Thoracic aorta (tissue), 2 donors: ENCODE results near the gene GBX2. TPM values are rescaled to one million over a fixed set of nuclear protein-coding genes. Genes with fewer than 3 reads are reported as not detected.

Experiments
- ATAC-seq: fragments of 150-250 bp; one replicate; pipeline ENCODE4 v1.8.0; 2017; ENCODE audit warnings: low read depth; ENCODE audit not compliant: insufficient number of reproducible peaks, low FRiP score
- DNase-seq: peaks from one replicate; pipeline ENCODE4 v3.0.0-alpha.2; 2020; ENCODE audit warnings: low spot score
- H3K27ac ChIP-seq, 2 donors: fragments of 200-600 bp; sonication (generic); 1 replicate in 1 of 2; 2 replicates in 1 of 2; pipeline ENCODE4 v1.5.1; 2016; ENCODE audit warnings: mild to moderate bottlenecking in 2 of 2, moderate library complexity in 2 of 2
- H3K27me3 ChIP-seq: fragments of 200-600 bp; sonication (generic); replicated peaks from 2 replicates; pipeline ENCODE4 v1.6.0; 2016; ENCODE audit warnings: mild to moderate bottlenecking; ENCODE audit not compliant: insufficient read depth
- H3K36me3 ChIP-seq: fragments of 200-600 bp; sonication (generic); one replicate; pipeline ENCODE4 v1.5.1; 2016
- H3K4me1 ChIP-seq, 2 donors: fragments of 200-600 bp; sonication (generic); 1 replicate in 1 of 2; 2 replicates in 1 of 2; pipeline versions ENCODE4 v1.5.1 to v1.6.0; 2016; ENCODE audit warnings: low read depth in 2 of 2, mild to moderate bottlenecking in 1 of 2; ENCODE audit not compliant: control insufficient read depth in 1 of 2
- H3K4me3 ChIP-seq: fragments of 200-600 bp; sonication (generic); 2 replicates; pipeline ENCODE4 v1.5.1; 2016; ENCODE audit warnings: mild to moderate bottlenecking
- H3K9me3 ChIP-seq: fragments of 200-600 bp; sonication (generic); 2 replicates; pipeline ENCODE4 v1.5.1; 2016
- CTCF ChIP-seq: fragments of 200-600 bp; sonication (generic); IDR thresholded peaks from one replicate; pipeline ENCODE4 v1.5.1; 2019; ENCODE audit warnings: antibody characterized with exemption
- total RNA-seq, 2 donors: library from RNA; depleted of rRNA; stranded (reverse); fragments of >200 nt; gene quantifications; one replicate each; pipeline versions ENCODE4 v1.1.0 to v1.2.3, GENCODE V29; 2016

The GBX2 gene
- total RNA-seq, 2 donors from 2014 or later: not detected

- DNase-seq: no peak
- H3K27me3 ChIP-seq: peaks cover 14% of the 10 kb centered on the region
- TF ChIP-seq CTCF: no peak
- no peak overlapping the region for H3K27ac ChIP-seq
- no peaks in the 10 kb centered on the region for H3K36me3 ChIP-seq
- H3K4me3 ChIP-seq: no peak overlapping the region
- H3K9me3 ChIP-seq: no peaks in the 10 kb centered on the region
- ATAC-seq: no peak
- peaks cover 19 to 34% of the 10 kb centered on the region in 2 donors for H3K4me1 ChIP-seq
Measured at GRCh38 chr2:236171181-236171679, 3.0 kb upstream of the GBX2 start.

- H3K9me3 ChIP-seq: no peaks in the 10 kb centered on the region
- H3K36me3 ChIP-seq: no peaks in the 10 kb centered on the region
- H3K4me3 ChIP-seq: no peak overlapping the region
- H3K27me3 ChIP-seq: peaks cover 16% of the 10 kb centered on the region
- H3K27ac ChIP-seq: no peak overlapping the region
- no peak for ATAC-seq
- DNase-seq: no peak
- TF ChIP-seq CTCF: no peak
- H3K4me1 ChIP-seq: peaks cover 19 to 40% of the 10 kb centered on the region in 2 donors
Measured at GRCh38 chr2:236170590-236171165, 2.5 kb upstream of the GBX2 start.

GRCh38 chr2:236169741-236170589, 1.8 kb upstream of the GBX2 start:
- no peak overlapping the region for H3K27ac ChIP-seq
- H3K9me3 ChIP-seq: no peaks in the 10 kb centered on the region
- no peak overlapping the region for H3K4me3 ChIP-seq
- peaks cover 23% of the 10 kb centered on the region for H3K27me3 ChIP-seq
- DNase-seq: no peak
- peaks cover 19 to 42% of the 10 kb centered on the region in 2 donors for H3K4me1 ChIP-seq
- TF ChIP-seq CTCF: no peak
- ATAC-seq: no peak
- H3K36me3 ChIP-seq: no peaks in the 10 kb centered on the region

- ATAC-seq (no peak), DNase-seq (no peak)
- H3K4me1 ChIP-seq: peaks cover 24 to 49% of the 10 kb centered on the region in 2 donors
- no peaks in the 10 kb centered on the region for H3K36me3 ChIP-seq
- no peaks in the 10 kb centered on the region for H3K9me3 ChIP-seq
- H3K27me3 ChIP-seq: peaks cover 30% of the 10 kb centered on the region
- TF ChIP-seq CTCF: no peak
- no peak overlapping the region for H3K27ac ChIP-seq
- H3K4me3 ChIP-seq: no peak overlapping the region
Measured at GRCh38 chr2:236169151-236169721, 1.1 kb upstream of the GBX2 start.
